Activated CD4-positive, alpha-beta memory T cell treated with anti-CD3 and anti-CD28 coated beads for 36 hours (primary cell): ENCODE measurements around the gene RAMP1. TPM values are rescaled to one million over a fixed set of nuclear protein-coding genes. Genes with fewer than 3 reads are reported as not detected.

ENCODE experiments used
- CTCF ChIA-PET: fragments of 350-600 bp; sonication (Branson Sonifier 250); formaldehyde crosslinking; loops from one replicate; lab custom pipeline; 2021; ENCODE audit warnings: antibody characterized with exemption, inconsistent platforms; lab: Charles Lee
- POLR2A ChIA-PET: fragments of 350-600 bp; sonication (Branson Sonifier 250); formaldehyde crosslinking; loops from one replicate; lab custom pipeline; 2021; ENCODE audit warnings: antibody characterized with exemption; lab: Charles Lee
- DNase-seq: peaks from one replicate; pipeline ENCODE4 v3.0.0-alpha.2; 2020
- H3K27ac Mint-ChIP-seq: one replicate; pipeline ENCODE4 v1.8.0; 2021; ENCODE audit warnings: mixed read lengths
- H3K27me3 Mint-ChIP-seq: one replicate; pipeline ENCODE4 v1.8.0; 2021; ENCODE audit warnings: mixed read lengths
- H3K36me3 Mint-ChIP-seq: one replicate; pipeline ENCODE4 v1.8.0; 2021; ENCODE audit warnings: mixed read lengths
- H3K4me1 Mint-ChIP-seq: one replicate; pipeline ENCODE4 v1.8.0; 2021; ENCODE audit warnings: low read depth, mixed read lengths
- H3K4me3 Mint-ChIP-seq: one replicate; pipeline ENCODE4 v1.8.0; 2021; ENCODE audit warnings: mild to moderate bottlenecking, mixed read lengths
- H3K9me3 Mint-ChIP-seq: one replicate; pipeline ENCODE4 v1.8.0; 2021; ENCODE audit warnings: mixed read lengths
- intact Hi-C: fragments of 100-400 bp; cut with micrococcal nuclease; formaldehyde crosslinking; loops from one replicate; pipeline ENCODE4 v1.15.1; 2023
- total RNA-seq, 2 experiments: library from RNA; stranded (reverse); gene quantifications; one replicate each; pipeline ENCODE4 v1.2.3, GENCODE V29; 2021

Gene RAMP1
- under 1 TPM; 0.77 to 0.97 TPM for total RNA-seq

DNA sequence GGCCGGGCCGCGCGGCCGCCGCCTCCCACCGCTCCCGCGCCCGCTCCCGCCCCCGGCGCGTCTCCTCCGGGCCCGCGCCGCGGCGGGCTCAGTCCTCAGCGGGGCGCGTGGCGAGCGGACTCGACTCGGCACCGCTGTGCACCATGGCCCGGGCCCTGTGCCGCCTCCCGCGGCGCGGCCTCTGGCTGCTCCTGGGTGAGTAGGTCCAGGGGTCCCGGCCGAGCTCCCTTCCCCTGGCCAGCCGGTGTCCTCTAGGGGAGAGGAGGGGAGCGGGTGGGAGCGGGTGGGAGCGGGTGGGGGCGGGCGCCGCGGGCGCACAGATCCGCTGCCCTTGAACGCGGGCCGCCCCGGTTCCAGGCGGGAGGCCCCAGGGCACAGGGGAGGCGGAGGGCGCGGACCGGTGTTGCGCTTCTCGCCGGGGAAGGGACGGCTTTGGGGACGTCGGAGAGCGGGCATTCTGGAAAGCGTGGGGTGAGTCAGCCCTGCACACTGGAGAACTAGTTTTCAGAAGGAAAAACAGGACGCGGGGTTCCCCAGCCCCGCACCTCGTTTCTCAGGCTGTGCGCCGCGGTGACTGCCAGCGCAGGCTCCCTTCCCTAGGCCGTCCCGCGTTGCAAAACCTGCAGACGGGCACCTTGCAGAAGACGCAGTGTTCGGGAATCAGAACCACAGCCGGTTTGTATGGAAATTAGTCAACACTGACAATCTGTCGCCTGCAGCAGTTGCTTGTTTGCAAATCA lies at the start of gene RAMP1:
Gene RAMP1 (plus strand): TSS at position 91 of the 740 bp plus-strand sequence. CDS start 53 bp downstream, at position 144.
- CTCF ChIA-PET, result no interaction called here
- intact Hi-C loops, result loop anchor here (5.0 kb wide), 1 partner anchor 108 kb away; the partner anchor contains the start of gene UBE2F
- Mint-ChIP-seq H3K4me3 (peak within 1 kb of the TSS; percentile 46), H3K27ac (no peak within 1 kb of the TSS), H3K4me1 (peaks cover 15% of the 10 kb centered on the region), H3K9me3 (no peaks in the 10 kb centered on the region), H3K27me3 (peaks cover 36% of the 10 kb centered on the region), H3K36me3 (no peaks in the 10 kb centered on the region)
- DNase-seq, result peak; percentile 60
- POLR2A ChIA-PET, result no interaction called here

DNA sequence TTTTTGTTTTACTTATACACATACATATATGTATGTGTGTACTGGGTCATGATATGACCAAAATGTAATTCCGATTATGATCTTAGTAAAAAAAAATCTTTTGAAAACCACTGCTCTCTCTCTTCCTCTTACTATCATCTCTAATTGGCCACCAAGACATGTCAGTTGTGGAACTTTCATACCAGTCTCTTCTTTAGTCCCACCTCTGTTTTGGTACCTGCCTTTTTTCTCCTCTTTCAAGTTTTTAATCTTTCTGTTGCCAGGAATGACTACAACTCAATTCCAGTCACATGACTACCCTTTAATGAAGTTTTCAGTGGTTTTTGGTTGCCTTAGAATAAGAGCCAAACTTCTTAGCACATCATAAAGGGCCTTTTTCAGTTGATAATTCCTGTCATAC lies 43.8 kb upstream of the RAMP1 start:
- Mint-ChIP-seq H3K27me3 (no peaks in the 10 kb centered on the region), H3K36me3 (no peaks in the 10 kb centered on the region), H3K27ac (peak overlapping the region; percentile 26), H3K4me3 (no peak overlapping the region), H3K4me1 (peaks cover 32% of the 10 kb centered on the region), H3K9me3 (no peaks in the 10 kb centered on the region)
- DNase-seq, result no peak
- intact Hi-C loops, result loop anchor here (5.0 to 10.0 kb wide), 3 partner anchors 83 to 381 kb away; no protein-coding TSS in a partner anchor
- ChIA-PET CTCF (no interaction called here), POLR2A (no interaction called here)

DNA sequence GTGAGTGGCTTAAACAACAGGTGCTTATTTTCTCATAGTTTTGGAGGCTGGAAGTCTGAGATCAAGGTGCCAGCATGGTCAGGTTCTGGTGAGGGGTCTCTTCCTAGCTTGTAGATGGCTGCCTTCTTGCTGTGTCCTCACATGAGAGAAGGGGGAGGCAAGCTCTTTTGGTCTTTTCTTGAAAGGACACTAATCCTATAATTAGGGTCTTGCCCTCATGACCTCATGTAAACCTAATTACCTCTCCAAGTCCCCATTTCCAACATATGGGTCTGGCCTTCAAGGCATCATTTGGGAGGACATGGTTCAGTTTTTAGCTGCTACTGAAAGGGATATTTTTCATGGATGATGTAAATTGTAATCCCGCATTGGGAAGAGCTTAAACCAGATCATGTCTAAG lies 42.9 kb upstream of the RAMP1 start:
- ChIA-PET POLR2A (no interaction called here), CTCF (no interaction called here)
- Mint-ChIP-seq H3K27ac (no peak overlapping the region), H3K4me1 (peaks cover 32% of the 10 kb centered on the region), H3K36me3 (no peaks in the 10 kb centered on the region), H3K27me3 (no peaks in the 10 kb centered on the region), H3K9me3 (no peaks in the 10 kb centered on the region), H3K4me3 (no peak overlapping the region)
- no peak for DNase-seq
- intact Hi-C loops, result loop anchor here (5.0 to 10.0 kb wide), 3 partner anchors 84 to 382 kb away; no protein-coding TSS in a partner anchor

DNA sequence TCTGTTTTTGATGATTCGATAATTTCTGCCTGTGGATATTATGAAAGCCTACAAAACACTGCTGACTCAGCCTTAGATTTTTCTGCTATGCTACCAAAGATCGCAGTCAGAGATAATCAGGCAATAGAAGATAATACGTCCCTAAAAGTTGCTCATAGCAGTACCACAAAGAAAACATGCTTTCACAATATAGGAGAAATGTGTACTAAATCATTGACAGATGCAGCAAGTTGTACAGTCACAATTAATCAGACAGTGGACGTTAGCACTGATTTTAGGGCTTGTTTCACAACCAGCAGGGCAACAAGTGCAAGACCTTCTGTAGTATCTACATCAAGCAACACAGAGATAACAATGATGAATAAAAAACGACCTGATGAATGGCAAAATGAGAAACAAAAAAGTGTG lies 41.4 kb upstream of the RAMP1 start:
- H3K27me3 Mint-ChIP-seq, result no peaks in the 10 kb centered on the region
- DNase-seq, result no peak
- peaks cover 33% of the 10 kb centered on the region for H3K4me1 Mint-ChIP-seq
- no peaks in the 10 kb centered on the region for H3K9me3 Mint-ChIP-seq
- ChIA-PET POLR2A (no interaction called here), CTCF (no interaction called here)
- H3K27ac Mint-ChIP-seq, result no peak overlapping the region
- intact Hi-C loops, result loop anchor here (5.0 to 10.0 kb wide), 3 partner anchors 86 to 383 kb away; no protein-coding TSS in a partner anchor
- peaks cover 2% of the 10 kb centered on the region for H3K36me3 Mint-ChIP-seq
- no peak overlapping the region for H3K4me3 Mint-ChIP-seq

DNA sequence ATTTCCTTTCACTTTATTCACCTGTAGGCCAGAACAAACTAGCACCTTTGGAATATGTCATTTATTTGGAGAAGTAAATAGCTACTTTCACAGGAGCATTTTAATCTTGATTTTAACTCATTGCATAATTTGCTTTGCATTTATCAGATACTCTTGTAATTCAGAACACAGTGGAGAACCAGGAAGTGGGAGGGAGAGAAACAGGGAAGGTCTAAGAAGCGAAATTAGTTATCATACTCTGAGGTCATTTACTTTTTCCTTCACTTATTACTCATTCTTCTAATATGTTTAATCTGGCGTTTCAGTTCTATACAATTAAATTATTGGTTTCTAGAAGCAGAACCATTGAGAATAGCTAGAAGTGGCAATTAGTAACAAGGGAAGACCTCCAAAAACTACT lies 40.2 kb upstream of the RAMP1 start:
- H3K4me3 Mint-ChIP-seq, result no peak overlapping the region
- intact Hi-C loops, result loop anchor here (5.0 to 10.0 kb wide), 3 partner anchors 87 to 384 kb away; no protein-coding TSS in a partner anchor
- H3K9me3 Mint-ChIP-seq, result no peaks in the 10 kb centered on the region
- DNase-seq, result no peak
- CTCF ChIA-PET, result no interaction called here
- POLR2A ChIA-PET, result interaction anchor here (0.7 kb wide), 1 partner anchor 175 kb away, joined by 4 read pairs; no protein-coding TSS in a partner anchor
- H3K27me3 Mint-ChIP-seq, result no peaks in the 10 kb centered on the region
- H3K36me3 Mint-ChIP-seq, result peaks cover 2% of the 10 kb centered on the region
- H3K4me1 Mint-ChIP-seq, result peaks cover 37% of the 10 kb centered on the region
- no peak overlapping the region for H3K27ac Mint-ChIP-seq

DNA sequence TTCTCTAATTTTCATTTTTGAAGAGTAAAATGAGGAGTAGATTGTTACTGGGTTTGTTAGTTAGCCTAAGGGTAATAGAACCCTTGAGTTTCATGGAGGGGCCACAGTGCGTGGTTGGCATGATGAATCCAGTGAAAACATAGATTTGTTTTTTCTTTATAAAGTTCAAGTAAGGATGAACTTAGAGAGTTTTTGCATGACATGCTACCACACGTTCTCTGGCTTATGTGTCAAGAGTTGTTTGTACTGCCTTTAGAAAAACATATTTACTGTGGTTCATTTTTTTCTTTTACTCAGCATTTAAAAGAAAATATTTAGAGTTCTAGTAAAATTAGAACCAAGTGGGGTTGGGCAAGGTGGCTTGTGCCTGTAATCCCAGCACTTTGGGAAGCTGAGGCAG lies 39.0 kb upstream of the RAMP1 start:
- CTCF ChIA-PET, result no interaction called here

DNA sequence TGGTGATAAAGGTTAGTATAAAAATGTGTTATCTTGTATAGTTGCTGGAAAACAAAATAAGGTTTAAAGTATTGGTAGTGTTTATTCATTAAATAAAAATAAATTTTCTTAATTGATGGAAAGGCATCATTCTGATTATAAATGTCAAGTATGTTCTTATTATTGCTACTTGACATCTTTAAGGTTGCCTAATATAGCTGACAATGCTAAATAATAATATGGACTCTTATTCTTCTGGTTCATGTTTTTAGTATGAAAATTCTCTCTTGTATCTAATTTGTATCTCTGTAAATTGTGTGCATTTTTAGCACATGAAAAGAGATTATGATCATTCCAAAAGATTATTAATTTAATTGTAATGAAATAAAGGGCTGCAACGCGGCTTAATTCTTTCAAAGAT lies 35.9 kb upstream of the RAMP1 start:
- DNase-seq, result no peak
- Mint-ChIP-seq H3K4me1 (peaks cover 9% of the 10 kb centered on the region), H3K27ac (no peak overlapping the region), H3K4me3 (no peak overlapping the region), H3K9me3 (no peaks in the 10 kb centered on the region), H3K36me3 (peaks cover 2% of the 10 kb centered on the region), H3K27me3 (no peaks in the 10 kb centered on the region)
- ChIA-PET CTCF (no interaction called here), POLR2A (no interaction called here)
- intact Hi-C loops, result no loop called here

More for the DNA sequence above, 39.0 kb upstream of the RAMP1 start:
- Mint-ChIP-seq H3K36me3 (peaks cover 2% of the 10 kb centered on the region), H3K9me3 (no peaks in the 10 kb centered on the region), H3K27me3 (no peaks in the 10 kb centered on the region), H3K4me3 (no peak overlapping the region), H3K27ac (no peak overlapping the region), H3K4me1 (peaks cover 34% of the 10 kb centered on the region)
- DNase-seq, result no peak
- intact Hi-C loops, result no loop called here
- POLR2A ChIA-PET, result no interaction called here

DNA sequence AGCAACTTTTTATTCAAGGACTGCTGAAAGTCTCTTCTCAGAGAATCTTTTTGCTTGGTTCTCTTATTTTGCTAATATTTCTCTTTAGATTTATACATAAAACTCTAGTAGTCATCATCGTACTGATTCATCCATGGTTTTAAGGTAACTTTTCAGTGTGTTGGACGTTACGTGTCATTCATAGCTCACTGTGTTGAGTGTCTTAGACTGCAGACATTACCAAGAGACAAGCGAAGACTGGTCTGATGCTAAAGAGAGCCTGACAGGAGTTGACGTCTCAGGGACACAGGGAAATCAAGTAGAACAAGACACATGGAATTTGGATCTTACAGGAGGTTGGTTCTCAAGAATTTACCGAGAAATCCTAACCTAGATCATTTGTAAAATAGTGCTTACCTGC lies 35.3 kb upstream of the RAMP1 start:
- ChIA-PET POLR2A (no interaction called here), CTCF (no interaction called here)
- Mint-ChIP-seq H3K4me3 (no peak overlapping the region), H3K27me3 (no peaks in the 10 kb centered on the region), H3K27ac (no peak overlapping the region), H3K9me3 (no peaks in the 10 kb centered on the region), H3K36me3 (peaks cover 2% of the 10 kb centered on the region), H3K4me1 (peaks cover 8% of the 10 kb centered on the region)
- intact Hi-C loops, result no loop called here
- no peak for DNase-seq

DNA sequence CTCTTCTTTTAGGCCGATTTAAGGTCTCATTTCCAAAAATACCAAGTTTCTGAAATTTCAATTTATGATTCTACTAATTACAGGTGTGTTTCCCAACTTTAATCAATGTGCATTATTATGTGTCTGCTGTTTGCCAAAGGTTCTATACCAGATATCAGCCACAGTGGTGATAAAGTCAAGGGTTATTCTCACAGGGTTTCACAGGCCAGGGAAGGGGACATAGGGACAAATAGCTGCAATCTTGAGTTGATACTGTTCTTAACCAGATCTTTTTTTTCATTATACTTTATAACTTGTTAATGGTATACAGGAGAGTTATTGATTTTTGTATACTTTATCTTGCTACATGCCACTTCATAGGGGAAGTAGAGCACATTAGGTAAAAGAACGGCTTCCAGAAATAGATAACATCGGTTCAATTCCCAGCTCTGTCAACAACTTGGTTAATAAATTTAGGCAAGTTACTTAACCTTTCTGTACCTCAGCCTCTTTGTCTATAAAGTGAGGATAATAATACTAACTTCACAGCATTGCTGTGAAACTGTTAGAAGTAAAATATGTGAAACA lies 31.9 kb upstream of the RAMP1 start:
- no peaks in the 10 kb centered on the region for H3K9me3 Mint-ChIP-seq
- CTCF ChIA-PET, result no interaction called here

DNA sequence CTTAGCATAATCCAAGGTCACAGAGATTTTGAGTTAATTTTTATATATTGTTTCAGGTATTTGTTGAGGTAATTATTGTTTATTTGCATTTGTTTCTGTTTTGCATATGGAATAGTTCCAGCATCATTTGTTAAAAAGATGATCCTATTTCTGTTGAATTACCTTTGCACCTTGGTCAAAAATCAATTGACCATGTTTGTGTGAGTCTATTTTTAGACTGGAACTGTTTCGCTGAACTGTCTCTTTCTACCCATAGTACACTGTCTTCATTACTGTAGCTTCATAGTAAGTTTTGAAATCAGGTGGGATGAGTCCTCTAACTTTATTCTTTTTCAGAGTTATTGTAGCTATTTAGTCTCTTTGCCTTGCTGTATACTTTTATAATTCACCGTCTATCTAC lies 28.9 kb upstream of the RAMP1 start:
- H3K36me3 Mint-ChIP-seq, result no peaks in the 10 kb centered on the region
- DNase-seq, result no peak
- ChIA-PET CTCF (no interaction called here), POLR2A (no interaction called here)
- H3K4me1 Mint-ChIP-seq, result no peaks in the 10 kb centered on the region
- H3K9me3 Mint-ChIP-seq, result no peaks in the 10 kb centered on the region
- H3K4me3 Mint-ChIP-seq, result no peak overlapping the region
- intact Hi-C loops, result no loop called here
- no peak overlapping the region for H3K27ac Mint-ChIP-seq
- no peaks in the 10 kb centered on the region for H3K27me3 Mint-ChIP-seq

More for the DNA sequence above, 31.9 kb upstream of the RAMP1 start:
- POLR2A ChIA-PET, result no interaction called here
- intact Hi-C loops, result no loop called here
- no peaks in the 10 kb centered on the region for H3K27me3 Mint-ChIP-seq
- H3K27ac Mint-ChIP-seq, result no peak overlapping the region
- H3K4me1 Mint-ChIP-seq, result peaks cover 3% of the 10 kb centered on the region
- no peak overlapping the region for H3K4me3 Mint-ChIP-seq
- H3K36me3 Mint-ChIP-seq, result no peaks in the 10 kb centered on the region
- no peak for DNase-seq

DNA sequence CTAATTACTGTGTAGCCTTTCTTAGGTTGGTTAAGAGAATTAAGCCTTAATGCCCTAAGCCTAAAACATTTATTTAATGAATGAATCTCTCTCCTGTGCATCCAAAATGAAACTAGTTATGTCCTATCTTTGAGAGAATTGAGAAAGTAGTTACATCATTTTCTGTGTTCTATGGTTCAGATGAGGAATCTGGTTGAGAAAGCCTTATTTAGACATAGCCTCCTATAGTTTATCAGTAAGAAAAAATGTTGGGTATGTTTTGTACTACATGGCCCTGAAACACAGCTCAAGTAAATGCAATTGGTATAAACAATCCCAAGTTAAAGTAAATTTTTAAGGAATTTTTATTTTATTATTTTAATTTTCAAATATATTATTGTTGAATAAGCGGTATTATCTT lies 25.9 kb upstream of the RAMP1 start:
- Mint-ChIP-seq H3K4me3 (no peak overlapping the region), H3K36me3 (no peaks in the 10 kb centered on the region), H3K27ac (no peak overlapping the region), H3K27me3 (no peaks in the 10 kb centered on the region), H3K4me1 (no peaks in the 10 kb centered on the region), H3K9me3 (no peaks in the 10 kb centered on the region)
- no peak for DNase-seq
- CTCF ChIA-PET, result no interaction called here
- intact Hi-C loops, result no loop called here
- POLR2A ChIA-PET, result no interaction called here

DNA sequence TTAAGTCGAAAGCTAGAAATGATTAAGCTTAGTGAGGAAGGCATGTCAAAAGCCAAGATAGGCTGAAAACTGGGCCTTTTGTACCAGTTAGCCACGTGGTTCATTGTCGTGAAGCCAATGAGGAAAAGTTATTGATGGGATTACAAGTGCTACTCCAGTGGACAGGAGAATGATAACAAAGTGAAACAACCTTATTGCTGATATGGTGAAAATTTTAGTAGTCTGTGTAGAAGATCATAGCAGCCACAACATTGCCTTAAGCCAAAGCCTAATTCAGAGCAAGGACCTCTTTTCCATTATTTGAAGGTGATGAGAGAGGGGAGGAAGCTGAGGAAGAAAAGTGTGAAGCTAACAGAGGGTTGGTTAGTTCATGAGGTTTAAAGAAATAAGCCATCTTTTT lies 24.1 kb upstream of the RAMP1 start:
- no peak overlapping the region for H3K27ac Mint-ChIP-seq
- ChIA-PET POLR2A (no interaction called here), CTCF (interaction anchor here (0.6 kb wide), 1 partner anchor 115 kb away, joined by 3 read pairs; no protein-coding TSS in a partner anchor)
- H3K4me1 Mint-ChIP-seq, result no peaks in the 10 kb centered on the region
- H3K9me3 Mint-ChIP-seq, result no peaks in the 10 kb centered on the region
- H3K27me3 Mint-ChIP-seq, result no peaks in the 10 kb centered on the region
- no peak for DNase-seq
- no peak overlapping the region for H3K4me3 Mint-ChIP-seq
- intact Hi-C loops, result no loop called here
- H3K36me3 Mint-ChIP-seq, result no peaks in the 10 kb centered on the region
